Smooth muscle cell of the pulmonary artery (primary cell): ENCODE results near the gene LRP5. TPM values are rescaled to one million over a fixed set of nuclear protein-coding genes. Genes with fewer than 3 reads are reported as not detected.

Source experiments
- total RNA-seq: library from RNA; depleted of rRNA; stranded (reverse); fragments of >200 nt; gene quantifications from 2 replicates; pipeline ENCODE4 v1.2.3, GENCODE V29; 2014

LRP5 gene
- total RNA-seq, result 110 and 164 TPM in 2 replicates

DNA sequence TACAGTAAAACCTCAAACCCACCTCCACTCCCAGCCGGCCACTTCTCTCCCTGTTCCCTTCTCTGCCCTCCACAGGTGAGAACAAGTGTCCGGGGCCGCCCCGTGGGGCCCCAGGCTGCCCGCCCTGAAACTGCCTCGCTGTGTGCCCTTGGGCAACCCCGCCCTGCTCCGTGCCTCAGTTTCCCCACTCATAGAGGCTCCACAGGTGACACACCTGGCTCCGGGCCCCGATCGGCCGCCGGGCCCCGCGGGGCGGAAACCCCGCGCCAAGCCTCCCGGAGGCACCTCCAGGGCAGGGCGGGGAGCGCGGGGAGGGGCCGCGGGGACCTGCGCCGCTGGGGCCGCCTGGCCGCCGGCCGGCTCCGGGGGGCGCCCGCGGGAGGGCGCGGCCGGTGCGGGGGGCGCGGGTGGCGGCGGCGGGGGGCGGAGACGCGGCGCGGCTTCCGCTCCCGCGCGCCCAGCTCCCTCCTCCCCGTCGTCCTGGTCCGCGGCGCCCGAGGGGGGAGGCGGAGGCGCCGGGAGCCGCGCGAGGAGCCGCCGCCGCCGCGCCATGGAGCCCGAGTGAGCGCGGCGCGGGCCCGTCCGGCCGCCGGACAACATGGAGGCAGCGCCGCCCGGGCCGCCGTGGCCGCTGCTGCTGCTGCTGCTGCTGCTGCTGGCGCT, at the start of gene LRP5:
TSS of gene LRP5 (plus strand) at position 475 of the 663 bp plus-strand sequence. CDS start at position 599, 124 bp downstream.

DNA sequence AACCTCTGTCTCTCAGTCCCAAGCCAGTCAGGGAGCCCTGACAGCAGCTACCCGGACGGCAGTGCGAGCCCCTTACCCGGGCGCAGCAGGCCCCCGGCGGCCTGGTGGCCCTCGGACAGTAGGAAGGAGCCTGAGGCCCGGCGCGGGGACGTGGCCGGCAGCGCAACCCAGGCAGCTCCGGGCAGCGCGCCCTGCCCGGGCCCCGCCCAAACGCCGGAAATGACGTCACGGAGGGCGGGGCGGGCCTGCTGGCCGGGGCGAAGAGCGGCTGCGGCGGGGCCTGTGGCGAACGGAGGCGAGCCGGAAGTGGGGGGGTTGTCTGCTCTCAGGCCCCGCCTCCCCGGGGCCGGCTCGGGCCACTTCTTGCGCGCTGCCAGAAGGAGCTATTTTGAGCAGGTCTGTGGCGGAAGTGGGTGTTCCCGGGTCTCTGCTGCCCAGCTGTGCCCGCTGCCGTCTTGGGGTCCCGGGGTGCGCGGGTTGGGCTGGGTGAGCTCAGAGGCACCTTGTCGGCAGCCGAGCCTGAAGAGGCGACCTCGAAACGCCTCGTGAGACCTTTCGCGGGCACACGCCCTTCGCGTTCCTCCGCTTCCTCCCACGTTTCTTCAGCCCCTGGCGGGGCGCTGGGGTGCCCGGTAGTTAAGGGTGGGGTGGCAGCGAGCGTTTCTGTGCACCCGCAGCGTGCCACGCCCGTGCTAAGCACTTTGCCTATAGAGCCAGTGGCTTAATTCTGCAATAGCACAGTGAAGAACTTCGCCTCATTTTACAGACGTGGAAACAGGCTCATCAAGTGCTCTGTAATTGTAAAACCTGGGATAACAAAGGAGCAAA, 40.4 kb upstream of the LRP5 start, which contains the start of gene C11orf24:
TSS of gene C11orf24 (minus strand) at position 193 of the 828 bp plus-strand sequence. CDS start 8,206 bp downstream, outside the sequence.

GRCh38 chr11:68460741-68461574, 148.6 kb downstream of the LRP5 start, which contains the start of gene PPP6R3:
Gene PPP6R3, plus strand, starts transcription at chr11:68460752. Its CDS starts 76,913 bp downstream, at chr11:68537665.

Other genes with a start within 250 kb of the LRP5 start
- 8.1 and 12.8 TPM in 2 replicates for gene CHKA, start 191.2 kb upstream of the LRP5 start, total RNA-seq
- 20.3 and 25.7 TPM in 2 replicates for gene KMT5B, start 99.3 kb upstream of the LRP5 start, total RNA-seq
- 64.8 and 65.6 TPM in 2 replicates for gene C11orf24, start 40.6 kb upstream of the LRP5 start, total RNA-seq
- 87.8 and 103 TPM in 2 replicates for gene PPP6R3, start 148.2 kb downstream of the LRP5 start, total RNA-seq